HepG2 (cell line): Measurements from ENCODE around the gene POU2AF2.

Experiments
- DPF2 ChIP-seq: sonication (generic); formaldehyde crosslinking; IDR thresholded peaks from 2 replicates; pipeline ENCODE4 v1.4.0; 2020; ENCODE audit warnings: mild to moderate bottlenecking, low read depth, missing genetic modification reagents, borderline replicate concordance
- ETV5 ChIP-seq: IDR thresholded peaks from 2 replicates; pipeline ENCODE4 v1.6.1; 2018; ENCODE audit warnings: missing biosample characterization, missing genetic modification reagents, inconsistent platforms, borderline replicate concordance
- GLI4 ChIP-seq: sonication (generic); formaldehyde crosslinking; IDR thresholded peaks from 2 replicates; pipeline ENCODE4 v1.5.1; 2020; ENCODE audit warnings: missing genetic modification reagents, mild to moderate bottlenecking, moderate library complexity, borderline replicate concordance
- KLF16 ChIP-seq, 2 experiments: sonication (generic) in 1 of 2; formaldehyde crosslinking in 1 of 2; IDR thresholded peaks; 2 replicates each; pipeline versions ENCODE4 v1.6.1 to v1.8.0; 2016 to 2023; ENCODE audit warnings: missing genetic modification reagents in 2 of 2, missing compliant biosample characterization in 1 of 2
- PPARG ChIP-seq: conservative IDR thresholded peaks from 2 replicates; pipeline ENCODE4 v1.6.1; 2016; ENCODE audit warnings: missing biosample characterization, missing genetic modification reagents
- RAD21 ChIP-seq: fragments of 450-650 bp; formaldehyde crosslinking; IDR thresholded peaks from 2 replicates; pipeline ENCODE4 v1.5.0; 2020; ENCODE audit warnings: mild to moderate bottlenecking
- REST ChIP-seq, 2 experiments: IDR thresholded peaks; 2 replicates each; pipeline ENCODE4 v1.6.1; 2011 to 2012; ENCODE audit warnings: low read length in 2 of 2, borderline replicate concordance in 1 of 2, low read depth in 1 of 2, mild to moderate bottlenecking in 1 of 2, moderate library complexity in 1 of 2
- TOE1 ChIP-seq: sonication (generic); formaldehyde crosslinking; IDR thresholded peaks from 2 replicates; pipeline ENCODE4 v1.4.0; 2020; ENCODE audit warnings: mild to moderate bottlenecking, missing genetic modification reagents
- ZBTB44 ChIP-seq: sonication (generic); formaldehyde crosslinking; IDR thresholded peaks from 2 replicates; pipeline ENCODE4 v1.4.0; 2020; ENCODE audit warnings: missing genetic modification reagents

GRCh38 chr11:111325259-111325658 is 79.7 kb downstream of the POU2AF2 start:
- no peak for TF ChIP-seq KLF16 (CRISPR knock-in tag; IDR thresholded peaks at IDR 0.05)
- no peak for TF ChIP-seq GLI4
- no peak for TF ChIP-seq ZBTB44 (CRISPR knock-in tag)
- TF ChIP-seq RAD21 (CRISPR knock-in tag), result no peak
- TF ChIP-seq DPF2 (CRISPR knock-in tag), result no peak
- no peak for TF ChIP-seq PPARG
- TF ChIP-seq TOE1 (CRISPR knock-in tag), result no peak
- TF ChIP-seq REST (IDR thresholded peaks at IDR 0.05; ENCODE audit: borderline replicate concordance in 1 of 2, low read depth in 1 of 2, low read length in 2 of 2), result no peak
- TF ChIP-seq ETV5 (CRISPR knock-in tag), result no peak
